GM18870 (cell line): ENCODE measurements around the gene PYHIN1.
"Not testable (repeated sequence)": the region's sequence is repeated elsewhere in the genome, so short reads cannot be mapped to it uniquely, and the experiment has no call there.

Experiments
- ATAC-seq: cut with Tn5 transposase; IDR thresholded peaks from one replicate; pipeline ENCODE4 v1.9.1; 2021; ENCODE audit warnings: moderate library complexity; ENCODE audit not compliant: unreplicated experiment

The PYHIN1 gene

GRCh38 chr1:158978730-158979129 is 47.4 kb downstream of the PYHIN1 start:
- ATAC-seq = no peak

GRCh38 chr1:158979229-158979628 is 47.9 kb downstream of the PYHIN1 start:
- ATAC-seq = no peak

GRCh38 chr1:158983235-158983634 is 51.9 kb downstream of the PYHIN1 start:
- no peak for ATAC-seq

DNA sequence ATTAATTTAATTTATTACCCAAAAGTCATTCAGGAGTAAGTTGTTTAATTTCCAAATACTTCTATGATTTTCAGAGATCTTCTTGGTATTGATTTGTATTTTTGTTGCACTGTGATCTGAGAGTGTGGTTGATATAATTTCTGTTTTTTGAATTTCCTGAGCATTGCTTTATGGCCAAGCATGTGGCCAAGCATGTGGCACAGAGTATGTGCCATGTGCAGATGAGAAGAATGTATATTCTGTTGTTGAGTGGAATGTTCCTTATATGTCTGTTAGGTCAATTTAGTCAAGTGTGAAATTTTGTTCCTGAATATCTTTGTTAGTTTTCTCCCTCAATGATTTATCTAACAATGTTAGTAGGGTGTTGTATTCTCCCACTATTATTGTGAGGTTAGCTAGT is 53.0 kb downstream of the PYHIN1 start:
- no peak for ATAC-seq

DNA sequence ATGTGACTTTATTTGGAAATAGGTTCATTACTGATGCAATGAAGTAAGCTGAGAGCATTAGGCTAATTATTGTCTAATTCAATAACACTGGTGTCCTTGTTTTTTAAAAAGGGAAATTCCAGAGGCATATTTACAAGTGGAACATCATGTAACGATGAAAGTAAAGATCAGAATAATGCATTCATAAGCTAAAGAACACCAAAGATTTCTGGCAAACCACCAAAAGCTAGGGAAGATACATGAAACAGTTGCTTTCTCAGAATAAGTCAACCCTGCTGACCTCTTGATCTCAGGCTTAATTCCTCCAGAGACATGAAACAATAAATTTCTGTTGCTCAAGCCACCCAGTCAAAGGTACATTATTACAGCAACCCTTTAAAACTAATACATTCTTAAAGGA is 58.1 kb downstream of the PYHIN1 start:
- no peak for ATAC-seq

DNA sequence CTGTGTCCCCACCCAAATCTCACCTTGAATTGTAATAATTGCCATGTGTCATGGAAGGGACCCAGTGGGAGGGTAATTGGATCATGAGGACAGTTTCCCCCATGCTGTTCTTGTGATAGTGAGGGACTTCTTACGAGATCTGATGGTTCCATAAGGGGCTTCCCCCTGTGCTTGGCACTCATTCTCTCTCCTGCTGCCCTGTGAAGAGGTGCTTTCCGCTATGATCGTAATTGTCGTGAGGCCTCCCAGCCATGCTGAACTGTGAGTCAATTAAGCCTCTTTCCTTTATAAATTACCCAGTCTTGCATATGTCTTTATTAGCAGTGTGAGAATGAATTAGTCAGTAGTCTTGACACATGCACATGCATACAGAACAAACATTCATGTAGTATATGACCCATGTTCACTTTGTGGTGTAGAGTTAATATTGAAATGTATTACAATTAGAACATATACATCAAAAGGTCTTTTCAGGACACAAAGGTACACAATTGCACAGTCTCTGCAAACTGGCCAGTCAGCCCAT is 61.5 kb downstream of the PYHIN1 start:
- ATAC-seq = no peak

DNA sequence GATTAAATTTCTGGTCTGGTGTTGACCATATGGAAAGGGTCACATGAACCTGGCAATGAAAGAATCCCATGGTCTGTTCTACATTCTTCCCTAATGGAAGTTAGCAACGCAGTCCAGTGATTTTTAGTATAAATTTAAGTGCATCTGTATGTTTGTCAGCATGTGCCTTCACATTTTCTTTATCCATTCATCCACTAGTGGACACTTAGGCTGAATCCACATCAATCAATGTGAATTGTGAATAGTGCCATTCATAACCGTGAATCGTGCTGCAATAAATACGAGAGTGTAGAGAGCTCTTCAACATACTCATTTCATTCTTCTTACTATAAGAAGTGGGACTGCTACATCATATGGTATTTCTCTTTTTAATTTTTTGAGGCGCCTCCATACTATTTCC is 65.6 kb downstream of the PYHIN1 start:
- ATAC-seq = no peak

GRCh38 chr1:158998037-158998780 is 66.9 kb downstream of the PYHIN1 start:
- ATAC-seq = peak; percentile 20

DNA sequence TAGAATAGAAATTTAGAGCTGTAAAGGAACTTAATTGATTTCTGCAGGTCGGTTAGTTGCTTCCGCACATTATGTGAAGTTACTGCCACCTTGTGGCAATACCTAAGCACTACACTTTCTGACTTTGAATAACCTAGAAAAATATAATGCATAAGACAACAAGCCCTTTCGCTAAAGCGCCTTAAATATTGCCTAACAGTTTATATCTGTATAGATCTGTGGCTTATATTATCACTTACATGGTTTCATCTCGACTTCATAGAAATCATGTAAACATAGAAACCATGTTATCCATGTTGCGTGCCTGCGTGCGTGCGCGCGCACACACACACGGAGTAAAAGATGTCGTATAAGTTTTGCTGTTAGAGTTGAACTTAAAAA is 67.4 kb downstream of the PYHIN1 start:
- ATAC-seq = peak; percentile 34

GRCh38 chr1:158999316-159000069 is 68.1 kb downstream of the PYHIN1 start:
- no peak for ATAC-seq

- no peak for ATAC-seq
Measured at GRCh38 chr1:159000070-159000409, 68.7 kb downstream of the PYHIN1 start.

GRCh38 chr1:159000625-159001024 is 69.3 kb downstream of the PYHIN1 start:
- ATAC-seq = no peak

DNA sequence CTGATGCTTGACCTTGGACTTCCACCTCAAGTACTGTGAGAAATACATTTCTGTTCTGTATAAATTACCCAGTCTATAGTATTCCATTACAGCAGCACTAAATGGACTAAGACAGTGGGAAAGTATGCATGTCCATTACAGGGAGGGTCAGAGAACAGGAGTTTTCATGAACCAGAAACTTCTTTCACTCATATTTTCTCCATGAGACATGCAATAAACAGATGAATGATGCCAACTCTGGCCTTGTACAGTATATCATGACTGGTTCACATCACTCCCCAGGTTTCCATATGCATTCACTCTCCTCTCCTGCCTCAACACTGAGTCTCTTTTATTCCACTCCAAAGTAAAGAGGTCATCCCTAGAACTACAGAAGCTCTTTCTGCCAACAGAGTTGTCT is 73.8 kb downstream of the PYHIN1 start:
- no peak for ATAC-seq

- no peak for ATAC-seq
Measured at GRCh38 chr1:159005676-159006075, 74.3 kb downstream of the PYHIN1 start.

- not testable (repeated sequence) for ATAC-seq
Measured at GRCh38 chr1:159006210-159006807, 75.0 kb downstream of the PYHIN1 start.

- ATAC-seq = no peak
Measured at GRCh38 chr1:159007726-159008125, 76.4 kb downstream of the PYHIN1 start.

GRCh38 chr1:159008744-159009188 is 77.4 kb downstream of the PYHIN1 start:
- peak; percentile 66 for ATAC-seq

- no peak for ATAC-seq
Measured at GRCh38 chr1:159009287-159009686, 77.9 kb downstream of the PYHIN1 start.

- peak; percentile 60 for ATAC-seq
Measured at GRCh38 chr1:159009704-159010361, 78.5 kb downstream of the PYHIN1 start, which contains the start of gene IFI16. Gene IFI16, plus strand, starts transcription at chr1:159009907. Its CDS starts 4,774 bp downstream, at chr1:159014681.

- ATAC-seq = no peak
Measured at GRCh38 chr1:159010391-159010790, 79.0 kb downstream of the PYHIN1 start.

- ATAC-seq = not testable (repeated sequence)
Measured at GRCh38 chr1:159011001-159011400, 79.6 kb downstream of the PYHIN1 start.
